ENCODE data around the gene CTNND2. TPM values are rescaled to one million over a fixed set of nuclear protein-coding genes. Genes with fewer than 3 reads are reported as not detected.

CTNND2 gene
- total RNA-seq, 1 experiment from 2014 or later = not detected

- POLR2A ChIA-PET (ENCODE audit: low non-redundant PET) = no interaction called here
- Histone ChIP-seq H3K36me3 (ENCODE audit: insufficient read depth, low read length, poor library complexity, severe bottlenecking) (no peaks in the 10 kb centered on the region), H3K27me3 (replicated peaks; ENCODE audit: insufficient read depth, low read depth, low read length, poor library complexity) (no peaks in the 10 kb centered on the region), H3K4me1 (ENCODE audit: insufficient read depth, low read length, poor library complexity, severe bottlenecking) (no peaks in the 10 kb centered on the region), H3K9me3 (ENCODE audit: low read depth, low read length, poor library complexity, severe bottlenecking) (no peaks in the 10 kb centered on the region), H3K4me3 (ENCODE audit: low read depth, low read length, poor library complexity, severe bottlenecking) (no peak overlapping the region), H3K27ac (ENCODE audit: low read depth, low read length, poor library complexity, severe bottlenecking) (no peak overlapping the region)
- BruUV-seq (replicated peaks) = no TSS peak
- CTCF ChIA-PET = interaction anchor here (0.5 kb wide), 1 partner anchor 288 kb away, joined by 12 read pairs; no protein-coding TSS in a partner anchor
- intact Hi-C loops (cut with micrococcal nuclease; ENCODE audit: unreplicated experiment) = no loop called here
- DNase-seq (ENCODE audit: low spot score) = no peak
- TF ChIP-seq EZH2 (IDR thresholded peaks at IDR 0.05; ENCODE audit: borderline replicate concordance, low read depth, low read length, poor library complexity, severe bottlenecking) (no peak), CTCF (conservative IDR thresholded peaks at IDR 0.05; ENCODE audit: low read depth, low read length) (no peak)
Observed at GRCh38 chr5:11227064-11227463, 677.2 kb downstream of the CTNND2 start.

GRCh38 chr5:11224436-11225187 lies 679.6 kb downstream of the CTNND2 start:
- Histone ChIP-seq H3K4me3 (ENCODE audit: low read depth, low read length, poor library complexity, severe bottlenecking) (no peak overlapping the region), H3K9me3 (ENCODE audit: low read depth, low read length, poor library complexity, severe bottlenecking) (no peaks in the 10 kb centered on the region), H3K36me3 (ENCODE audit: insufficient read depth, low read length, poor library complexity, severe bottlenecking) (no peaks in the 10 kb centered on the region), H3K27me3 (replicated peaks; ENCODE audit: insufficient read depth, low read depth, low read length, poor library complexity) (no peaks in the 10 kb centered on the region), H3K4me1 (ENCODE audit: insufficient read depth, low read length, poor library complexity, severe bottlenecking) (no peaks in the 10 kb centered on the region), H3K27ac (ENCODE audit: low read depth, low read length, poor library complexity, severe bottlenecking) (no peak overlapping the region)
- no peak for TF ChIP-seq CTCF (conservative IDR thresholded peaks at IDR 0.05; ENCODE audit: low read depth, low read length)
- BruUV-seq (replicated peaks) = no TSS peak
- ChIA-PET CTCF (no interaction called here), POLR2A (ENCODE audit: low non-redundant PET) (no interaction called here)
- DNase-seq (ENCODE audit: low spot score) = no peak
- intact Hi-C loops (cut with micrococcal nuclease; ENCODE audit: unreplicated experiment) = no loop called here

GRCh38 chr5:11222169-11222568 lies 682.1 kb downstream of the CTNND2 start:
- DNase-seq (ENCODE audit: low spot score) = no peak
- H3K36me3 ChIP-seq (ENCODE audit: insufficient read depth, low read length, poor library complexity, severe bottlenecking) = no peaks in the 10 kb centered on the region
- ChIA-PET POLR2A (ENCODE audit: low non-redundant PET) (no interaction called here), CTCF (no interaction called here)
- TF ChIP-seq EZH2 (IDR thresholded peaks at IDR 0.05; ENCODE audit: borderline replicate concordance, low read depth, low read length, poor library complexity, severe bottlenecking) (no peak), CTCF (conservative IDR thresholded peaks at IDR 0.05; ENCODE audit: low read depth, low read length) (no peak)
- intact Hi-C loops (cut with micrococcal nuclease; ENCODE audit: unreplicated experiment) = no loop called here
- no peak overlapping the region for H3K27ac ChIP-seq (ENCODE audit: low read depth, low read length, poor library complexity, severe bottlenecking)
- no peaks in the 10 kb centered on the region for H3K9me3 ChIP-seq (ENCODE audit: low read depth, low read length, poor library complexity, severe bottlenecking)
- no TSS peak for BruUV-seq (replicated peaks)
- H3K4me1 ChIP-seq (ENCODE audit: insufficient read depth, low read length, poor library complexity, severe bottlenecking) = no peaks in the 10 kb centered on the region
- no peak overlapping the region for H3K4me3 ChIP-seq (ENCODE audit: low read depth, low read length, poor library complexity, severe bottlenecking)
- H3K27me3 ChIP-seq (replicated peaks; ENCODE audit: insufficient read depth, low read depth, low read length, poor library complexity) = no peaks in the 10 kb centered on the region

All from A673 (cell line).